ENCODE data around the gene HOXB4.

The HOXB4 gene

DNA sequence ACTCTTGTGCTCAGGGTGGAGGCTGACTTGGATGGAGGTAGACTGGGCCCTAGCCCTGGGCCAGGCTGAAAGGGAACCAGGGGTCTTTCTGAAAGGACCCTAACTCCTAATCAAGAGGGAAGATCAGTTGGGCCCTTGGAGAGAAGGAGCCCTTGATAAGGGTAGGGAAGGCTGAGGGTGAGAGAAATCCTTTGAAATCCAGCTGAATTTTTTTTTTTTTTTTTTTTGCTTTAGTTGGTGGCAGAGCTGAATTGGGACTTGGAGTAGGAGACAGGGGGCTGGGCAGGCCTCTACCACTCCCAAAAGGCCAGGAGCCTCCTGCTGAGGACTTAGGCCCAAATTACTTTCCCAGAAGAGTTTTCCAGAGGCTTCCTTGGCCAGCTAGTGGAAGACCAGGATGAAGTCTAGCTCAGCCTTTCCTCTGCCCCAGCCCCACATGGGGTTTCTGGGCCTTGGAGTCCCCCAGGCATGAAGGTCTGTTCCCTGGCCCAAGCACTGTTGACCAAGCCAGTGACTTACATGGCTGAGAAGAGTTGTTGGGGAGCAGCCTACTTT lies 12.5 kb upstream of the HOXB4 start:
- no peak for DNase-seq (ENCODE audit: low read depth in 2 of 2, low spot score in 1 of 2)

DNA sequence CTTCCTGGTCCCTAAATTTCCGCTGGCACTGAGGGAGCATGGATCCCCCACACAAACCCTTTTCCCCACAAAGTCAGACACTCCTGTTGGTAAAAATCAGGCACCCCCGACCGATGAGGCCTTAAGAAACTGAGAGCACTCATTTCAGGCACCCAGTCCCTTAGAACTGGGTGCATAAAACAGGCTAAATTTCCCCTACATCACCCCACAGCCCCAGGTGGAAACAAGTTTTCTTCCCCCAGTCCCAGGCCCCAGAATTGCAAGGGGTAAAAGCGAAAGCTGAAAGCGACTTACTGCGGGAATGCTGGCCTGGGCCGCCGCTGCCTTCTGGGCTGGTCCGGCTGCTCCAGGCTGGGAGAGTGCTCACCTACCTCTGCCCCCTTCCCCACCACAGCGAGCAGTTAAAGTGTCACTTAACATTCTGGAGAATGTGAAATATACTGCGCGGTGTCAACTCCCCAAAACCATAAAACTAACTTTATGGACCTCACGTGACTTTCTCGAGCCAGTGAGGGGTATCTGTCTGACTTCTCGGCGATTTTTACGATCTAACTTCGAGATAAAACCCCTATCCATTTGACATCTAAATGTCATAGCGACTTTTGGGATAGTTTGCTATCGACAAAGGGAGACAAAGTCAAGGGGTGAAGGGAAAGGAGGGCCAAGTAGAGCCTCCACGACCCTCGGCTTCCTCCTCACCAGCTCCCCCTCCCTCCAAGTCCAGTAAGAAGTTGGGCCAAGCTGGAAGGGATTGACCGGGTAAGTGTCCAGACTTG lies 11.9 kb upstream of the HOXB4 start, which contains the start of gene HOXB3:
HOXB3 (minus strand) TSS at position 411 of the 776 bp plus-strand sequence. CDS start 37,767 bp downstream, outside the sequence.
- no peak for DNase-seq (ENCODE audit: low read depth in 2 of 2, low spot score in 1 of 2)

DNA sequence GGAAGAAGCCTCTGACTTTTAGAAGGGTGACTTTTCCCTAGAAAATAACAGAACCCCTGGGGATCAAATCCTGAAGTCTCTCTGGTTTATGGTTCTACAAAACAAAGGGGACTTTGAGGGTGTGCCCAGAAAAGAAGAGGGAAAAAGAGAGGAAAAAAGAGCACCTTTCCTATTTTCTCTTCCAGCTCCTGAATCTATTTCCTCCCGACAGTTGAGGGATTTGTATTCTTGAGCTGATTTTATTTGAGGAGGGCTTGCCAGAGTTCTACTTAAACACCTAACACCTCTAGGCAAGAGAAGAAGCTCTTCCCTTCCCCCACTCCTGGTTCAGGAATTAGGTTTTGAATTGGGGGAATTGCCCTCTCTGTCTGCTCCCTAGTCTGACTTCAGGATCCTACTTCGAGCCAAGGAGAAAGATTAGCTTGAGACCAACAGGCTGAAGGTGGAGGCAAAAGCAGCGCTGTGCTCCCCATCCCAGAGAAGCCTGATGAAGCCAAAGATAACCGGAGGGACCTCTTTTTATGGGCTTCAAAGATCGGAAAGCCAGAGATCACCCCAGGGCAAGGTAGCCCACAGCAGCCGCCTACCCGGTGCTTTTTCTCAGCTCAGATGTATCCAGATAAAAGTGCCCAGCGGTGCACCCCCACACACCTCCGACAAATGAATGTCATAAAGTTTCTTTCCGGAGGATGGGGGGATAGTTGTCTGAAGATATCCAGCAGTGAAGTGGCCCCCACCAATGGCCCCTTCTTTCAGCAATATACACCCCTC lies 11.1 kb upstream of the HOXB4 start:
- DNase-seq (ENCODE audit: low read depth in 2 of 2, low spot score in 1 of 2): no peak

- no peak for DNase-seq (ENCODE audit: low read depth in 2 of 2, low spot score in 1 of 2)
Observed at GRCh38 chr17:48588528-48588927, 10.4 kb upstream of the HOXB4 start.

DNA sequence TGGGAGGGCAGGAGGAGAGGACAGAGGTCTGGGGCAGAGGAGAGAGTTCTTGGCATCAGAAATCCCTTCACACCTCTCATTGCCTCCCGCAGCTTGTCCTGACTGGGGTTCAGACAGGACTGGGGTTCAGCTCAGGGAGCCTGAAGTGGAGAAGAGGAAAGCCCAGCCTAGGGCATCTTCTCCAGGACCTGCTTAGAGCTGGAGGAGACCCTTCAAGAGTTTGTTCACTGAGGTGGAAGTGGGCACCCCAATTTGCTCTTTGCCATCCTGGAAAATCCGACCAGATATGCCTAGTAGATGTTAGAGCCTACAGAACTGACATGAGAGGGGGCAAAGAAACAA lies 9.9 kb upstream of the HOXB4 start:
- no peak for DNase-seq (ENCODE audit: low read depth in 2 of 2, low spot score in 1 of 2)

GRCh38 chr17:48587276-48588073 lies 9.3 kb upstream of the HOXB4 start:
- DNase-seq (ENCODE audit: low read depth in 2 of 2, low spot score in 1 of 2): no peak

- DNase-seq (ENCODE audit: low read depth in 2 of 2, low spot score in 1 of 2): no peak
Observed at GRCh38 chr17:48586355-48587258, 8.5 kb upstream of the HOXB4 start.

- DNase-seq (ENCODE audit: low read depth in 2 of 2, low spot score in 1 of 2): no peak
Observed at GRCh38 chr17:48584223-48584741, 6.1 kb upstream of the HOXB4 start.

DNA sequence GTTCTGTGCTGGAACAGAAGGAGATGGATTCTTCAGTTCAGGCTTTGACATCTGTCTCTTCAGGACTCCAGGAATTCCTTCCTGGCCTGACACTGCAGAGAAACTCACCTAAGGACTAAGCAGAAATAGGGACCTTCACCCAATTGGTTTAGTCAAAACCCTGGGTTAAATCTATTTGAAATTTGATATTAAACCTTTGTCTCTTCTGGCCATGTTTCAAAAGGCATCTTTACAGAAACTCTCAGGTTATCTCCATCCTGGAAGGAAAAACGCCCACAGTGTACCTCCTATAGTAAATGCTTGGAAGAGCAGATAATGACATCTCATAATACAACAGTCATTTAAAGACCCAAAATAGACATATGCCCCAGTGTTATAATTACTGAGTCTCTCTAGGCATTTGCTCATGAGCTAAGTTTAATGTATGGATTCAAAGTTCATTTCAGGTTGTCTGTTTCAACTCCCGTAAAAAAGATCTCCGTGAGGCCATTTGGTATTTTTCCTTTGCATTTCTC lies 5.6 kb upstream of the HOXB4 start:
- no peak for DNase-seq (ENCODE audit: low read depth in 2 of 2, low spot score in 1 of 2)

DNA sequence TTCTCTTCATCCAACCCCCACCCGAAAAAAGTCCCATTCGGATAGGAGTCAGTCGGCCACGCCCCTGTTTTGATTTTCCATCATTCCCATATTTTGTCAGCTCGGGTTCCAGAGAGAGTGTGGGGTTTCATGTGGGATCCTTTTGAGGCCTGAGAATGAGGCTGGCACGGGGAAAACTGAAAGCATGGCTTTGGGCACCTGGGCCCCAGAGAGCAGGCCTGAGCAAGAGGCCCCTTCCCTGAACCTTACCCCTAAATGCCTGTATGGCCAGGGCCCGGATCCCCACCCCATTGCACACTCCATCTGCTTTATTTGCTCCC lies 4.6 kb upstream of the HOXB4 start:
- no peak for DNase-seq (ENCODE audit: low read depth in 2 of 2, low spot score in 1 of 2)

- DNase-seq (ENCODE audit: low read depth in 2 of 2, low spot score in 1 of 2): no peak
Observed at GRCh38 chr17:48579760-48580554, 1.8 kb upstream of the HOXB4 start.

DNA sequence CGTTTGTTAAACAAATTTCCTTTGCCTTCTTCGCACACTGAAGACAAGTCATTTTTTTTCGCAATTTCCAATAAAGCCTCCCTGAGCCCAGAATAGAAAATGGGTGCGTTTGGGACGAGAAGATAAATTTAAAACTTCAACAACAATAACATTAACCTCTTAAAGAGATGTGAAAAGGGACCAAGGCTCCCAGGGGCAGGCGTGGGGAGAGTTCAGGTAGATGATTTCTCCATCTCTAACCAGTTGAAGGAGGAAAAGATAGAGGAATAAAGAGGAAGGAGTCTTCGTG lies 1.3 kb upstream of the HOXB4 start:
- DNase-seq (ENCODE audit: low read depth in 2 of 2, low spot score in 1 of 2): no peak

DNA sequence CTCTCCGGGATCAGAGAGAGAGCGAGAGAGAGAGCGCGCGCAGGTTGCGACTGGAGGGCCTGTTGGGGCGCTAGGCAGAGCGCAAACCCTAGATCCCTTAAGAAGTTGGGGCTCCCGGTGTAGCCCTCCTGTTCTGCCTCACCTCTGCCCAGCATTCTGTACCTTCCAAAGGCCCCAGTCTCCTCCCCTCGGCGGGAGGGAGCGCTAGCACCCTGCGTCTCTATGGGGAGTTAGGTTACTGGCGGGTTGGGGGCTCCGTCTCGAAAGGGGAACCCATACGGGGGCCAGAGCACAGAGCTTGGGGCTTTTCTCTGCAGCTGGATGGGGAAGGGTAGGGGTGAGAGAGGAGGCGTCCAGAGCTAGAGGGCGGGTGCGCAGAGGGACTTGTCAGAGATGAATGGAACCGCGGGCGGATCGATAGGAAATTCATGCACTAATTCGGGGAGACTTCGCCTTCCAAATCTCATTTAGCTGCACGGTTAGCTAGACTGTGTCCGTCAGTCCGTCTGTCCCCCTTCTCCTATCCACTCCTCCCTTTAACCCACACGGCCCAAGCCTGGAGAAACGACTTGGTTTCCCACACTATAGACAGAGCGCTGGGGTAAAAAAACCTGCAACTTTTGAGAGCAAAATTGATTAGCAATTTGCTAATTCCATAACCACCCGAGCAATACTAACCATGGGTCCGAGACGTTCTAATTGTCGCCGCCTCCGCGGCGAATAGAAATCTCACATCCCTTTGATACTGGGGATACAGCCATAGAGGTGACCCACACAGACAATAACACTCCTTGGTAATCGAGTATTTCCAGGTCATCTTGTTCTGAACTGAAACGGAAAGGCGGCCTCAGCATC lies 693 bp upstream of the HOXB4 start:
- no peak for DNase-seq (ENCODE audit: low read depth in 2 of 2, low spot score in 1 of 2)

DNA sequence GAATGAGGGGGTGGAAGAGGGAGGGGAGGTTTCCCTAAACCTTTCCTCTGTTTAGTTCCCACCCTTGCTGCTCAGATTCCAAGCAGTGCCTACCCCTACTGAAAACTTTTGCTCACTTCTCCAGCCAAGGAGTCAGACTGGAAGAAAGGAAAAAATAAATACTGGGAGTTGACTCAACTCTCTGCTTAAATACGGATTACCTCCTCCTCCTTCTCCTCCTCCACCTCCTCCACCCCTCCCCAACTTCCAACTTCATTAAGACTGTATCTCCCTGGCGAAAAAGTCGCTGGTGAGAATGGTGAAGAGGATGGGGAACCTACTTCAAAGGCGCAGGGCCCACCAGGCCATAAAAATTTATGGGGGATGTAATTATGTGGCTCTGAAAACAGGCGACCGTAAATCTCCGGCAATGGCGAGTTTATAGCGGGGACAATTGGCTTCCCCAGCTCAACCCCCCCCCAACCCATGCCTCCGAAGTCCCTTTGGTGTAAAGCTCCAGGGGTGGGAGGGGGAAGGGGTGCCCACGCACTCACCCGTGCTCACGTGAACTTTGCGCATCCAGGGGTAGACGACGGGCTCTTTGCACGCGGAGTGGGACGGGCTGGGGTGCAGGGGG lies 712 bp downstream of the HOXB4 start:
- no peak for DNase-seq (ENCODE audit: low read depth in 2 of 2, low spot score in 1 of 2)

- DNase-seq (ENCODE audit: low read depth in 2 of 2, low spot score in 1 of 2): no peak
Observed at GRCh38 chr17:48576479-48577309, 1.5 kb downstream of the HOXB4 start.

GRCh38 chr17:48575673-48576478 lies 2.3 kb downstream of the HOXB4 start:
- DNase-seq (ENCODE audit: low read depth in 2 of 2, low spot score in 1 of 2): no peak
